GM21381 (cell line): ENCODE data around the gene PIH1D1.
"Not testable (repeated sequence)": the region's sequence is repeated elsewhere in the genome, so short reads cannot be mapped to it uniquely, and the experiment has no call there.

Source experiments
- ATAC-seq: cut with Tn5 transposase; IDR thresholded peaks from one replicate; pipeline ENCODE4 v1.9.1; 2021; ENCODE audit warnings: mild to moderate bottlenecking, moderate library complexity; ENCODE audit not compliant: unreplicated experiment

Gene PIH1D1

DNA sequence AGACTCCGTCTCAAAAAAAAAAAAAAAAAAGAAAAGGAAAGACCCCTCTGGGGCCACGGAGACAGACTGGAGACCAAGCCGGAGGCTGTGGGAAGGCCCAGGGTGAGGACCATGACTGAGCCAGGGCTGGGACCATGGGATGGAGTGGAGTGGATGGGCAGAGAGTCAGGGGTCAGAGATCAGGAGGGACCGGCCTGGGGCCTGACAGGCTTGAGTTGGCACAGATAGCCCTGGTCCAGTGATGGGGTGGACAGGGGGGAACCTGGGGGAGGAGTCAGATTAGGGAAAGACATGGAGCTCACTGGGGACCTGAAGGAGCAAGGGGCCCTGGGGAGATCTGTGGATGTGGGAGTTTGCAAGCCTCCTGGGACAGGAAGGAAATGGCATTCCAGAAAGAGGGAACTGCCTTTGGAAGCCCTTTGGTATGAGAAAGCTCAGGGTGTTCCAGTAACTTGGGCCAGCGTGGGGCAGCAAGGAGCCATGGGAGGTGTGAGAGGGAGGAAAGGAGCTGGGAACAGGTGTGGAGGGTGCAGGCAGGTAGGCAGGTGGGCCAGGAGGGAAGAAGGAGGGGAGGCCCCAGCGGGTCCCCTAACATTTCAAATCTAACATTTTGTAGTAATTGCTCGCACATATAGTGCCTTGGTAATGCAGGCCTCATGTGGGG lies 29.5 kb upstream of the PIH1D1 start:
- no peak for ATAC-seq

DNA sequence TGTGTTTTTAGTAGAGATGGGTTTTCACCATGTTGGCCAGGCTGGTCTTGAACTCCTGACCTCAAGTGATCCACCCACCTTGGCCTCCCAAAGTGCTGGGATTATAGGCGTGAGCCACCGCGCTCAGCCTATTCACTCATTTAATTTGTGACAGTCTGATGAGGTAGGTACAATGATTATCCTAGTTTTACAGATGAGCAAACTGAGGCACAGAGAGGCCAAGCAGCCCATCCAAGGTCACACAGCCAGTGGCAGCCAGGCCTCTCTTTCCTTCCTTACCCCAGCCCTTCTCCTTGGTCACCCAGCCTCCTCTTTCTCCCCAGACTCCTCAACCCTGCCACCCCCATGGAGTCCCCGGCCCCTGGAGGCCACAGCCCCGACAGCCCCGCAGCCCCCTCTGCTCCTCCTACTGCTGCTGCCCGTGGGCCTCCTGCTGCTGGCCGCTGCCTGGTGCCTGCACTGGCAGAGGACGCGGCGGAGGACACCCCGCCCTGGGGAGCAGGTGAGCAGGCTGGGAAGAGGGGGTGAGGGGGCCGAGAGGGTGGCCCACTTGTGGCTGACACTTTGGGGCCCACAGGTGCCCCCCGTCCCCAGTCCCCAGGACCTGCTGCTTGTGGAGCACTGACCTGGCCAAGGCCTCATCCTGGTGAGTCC lies 28.5 kb upstream of the PIH1D1 start:
- ATAC-seq = no peak

DNA sequence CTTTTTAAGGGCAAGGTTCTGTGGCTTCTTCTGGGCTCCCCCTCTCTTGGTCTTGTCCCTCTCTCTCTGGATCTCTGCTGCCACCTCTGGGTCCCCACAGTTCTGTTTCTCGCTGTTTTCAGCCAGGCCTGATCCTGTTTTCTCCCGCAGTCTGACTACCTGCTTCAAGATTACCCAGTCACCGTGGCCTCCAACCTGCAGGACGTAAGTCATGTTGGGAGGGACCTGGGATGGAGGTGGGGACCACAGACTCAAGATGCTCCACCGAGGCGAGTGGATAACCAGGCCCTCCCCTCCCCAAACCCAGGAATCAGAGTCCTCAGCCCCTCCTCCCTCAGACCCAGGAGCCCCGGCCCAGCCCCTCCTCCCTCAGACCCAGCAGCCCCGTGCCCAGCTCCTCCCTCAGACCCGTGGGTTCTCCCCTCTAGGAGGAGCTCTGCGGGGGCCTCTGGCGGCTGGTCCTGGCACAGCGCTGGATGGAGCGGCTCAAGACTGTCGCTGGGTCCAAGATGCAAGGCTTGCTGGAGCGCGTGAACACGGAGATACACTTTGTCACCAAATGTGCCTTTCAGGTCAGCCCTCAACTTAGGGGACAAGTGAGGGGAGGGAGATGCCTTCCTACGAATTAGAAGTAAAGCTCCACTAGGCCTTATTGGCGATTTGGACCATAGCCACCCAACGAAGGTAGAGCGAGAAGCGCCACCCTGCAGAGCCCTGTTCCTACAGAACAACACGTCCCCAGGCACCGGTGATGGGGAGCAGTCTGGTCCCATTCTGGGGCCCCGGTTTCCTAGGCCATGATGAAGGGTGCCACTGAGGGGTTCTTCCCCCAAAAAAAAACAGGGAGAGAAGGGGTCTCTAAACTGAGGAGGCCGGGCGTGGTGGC lies 24.6 kb upstream of the PIH1D1 start:
- ATAC-seq = no peak

DNA sequence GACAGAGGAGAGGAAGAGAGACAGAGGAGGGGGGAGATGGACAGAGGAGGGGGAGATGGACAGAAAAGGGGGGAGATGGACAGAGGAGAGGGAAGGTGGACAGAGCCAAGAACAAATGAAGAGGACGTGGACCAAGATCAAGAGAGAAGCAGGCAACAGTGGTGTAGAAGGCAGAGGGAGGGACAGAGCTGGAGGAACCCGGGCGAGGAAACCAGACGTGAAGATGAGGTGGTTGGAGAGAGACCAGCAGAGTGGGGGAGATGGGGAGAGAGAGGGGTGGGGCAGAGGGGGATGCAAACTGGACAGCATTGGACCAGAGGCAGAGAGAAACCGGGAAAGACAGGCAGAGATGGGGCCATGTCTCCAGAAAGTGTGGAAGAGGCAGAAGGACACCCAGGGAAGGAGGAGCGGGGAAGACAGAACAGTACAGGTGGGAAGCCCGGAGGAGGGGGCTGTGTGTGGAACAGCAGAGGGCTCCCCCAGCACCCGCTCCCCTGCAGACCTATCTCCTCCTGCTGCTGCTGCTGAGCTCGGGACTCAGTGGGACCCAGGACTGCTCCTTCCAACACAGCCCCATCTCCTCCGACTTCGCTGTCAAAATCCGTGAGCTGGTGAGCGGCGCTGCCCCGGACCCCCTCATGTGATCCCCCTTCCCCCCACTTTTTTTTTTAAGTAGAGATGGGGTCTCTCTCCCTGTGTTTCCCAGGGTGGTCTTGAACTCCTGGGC lies 23.7 kb upstream of the PIH1D1 start:
- no peak for ATAC-seq

DNA sequence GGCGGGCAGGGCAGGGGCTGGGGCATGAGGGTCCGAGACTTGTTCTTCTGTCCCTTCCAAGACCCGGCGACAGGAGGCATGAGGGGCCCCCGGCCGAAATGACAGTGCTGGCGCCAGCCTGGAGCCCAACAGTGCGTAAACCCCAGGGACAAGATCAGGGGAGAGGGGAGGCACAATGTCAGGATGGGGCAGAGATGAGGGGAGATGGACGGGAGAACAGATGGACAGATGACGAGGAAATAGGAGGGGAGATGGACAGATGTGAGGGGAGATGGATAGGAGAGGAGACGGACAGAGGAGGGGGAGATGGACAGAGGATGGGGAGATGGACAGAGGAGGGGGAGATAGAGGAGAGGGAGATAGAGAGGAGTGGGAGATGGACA lies 22.9 kb upstream of the PIH1D1 start:
- ATAC-seq = no peak

DNA sequence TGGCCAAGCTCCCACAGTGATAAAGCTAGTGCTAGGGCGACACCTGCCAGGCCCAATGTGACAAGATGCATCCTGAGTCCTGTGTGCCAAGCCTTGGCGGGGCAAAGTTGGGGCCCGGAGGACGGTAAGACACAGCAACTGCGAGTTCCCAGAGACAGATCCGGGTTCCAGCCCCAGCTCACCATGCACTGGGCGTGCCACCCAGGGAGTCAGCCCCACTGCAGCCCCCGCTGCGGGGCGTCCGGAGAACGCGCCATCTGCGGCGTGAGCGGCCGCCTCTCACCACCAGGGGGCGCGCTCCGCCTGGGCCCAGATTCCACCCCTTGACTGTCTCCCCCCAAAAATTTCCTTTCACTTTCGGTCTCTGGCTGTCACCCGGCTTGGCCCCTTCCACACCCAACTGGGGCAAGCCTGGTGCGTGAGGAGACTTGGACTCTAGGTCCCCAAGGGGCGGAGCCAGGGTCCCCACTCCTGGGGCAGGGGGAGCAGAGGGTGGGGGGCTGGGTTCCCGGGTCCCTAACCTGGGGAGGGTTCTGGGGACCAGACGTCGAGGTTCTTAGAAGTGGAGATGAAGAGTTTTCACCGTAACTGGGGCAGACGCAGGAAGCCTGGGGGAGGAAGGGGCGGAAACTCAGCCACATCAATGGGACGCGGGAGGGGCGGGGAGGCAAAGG lies 22.4 kb upstream of the PIH1D1 start, which contains the start of gene FLT3LG:
Gene FLT3LG (plus strand): TSS at position 348 of the 674 bp plus-strand sequence. CDS start 425 bp downstream, outside the sequence.
- peak; percentile 61 for ATAC-seq

DNA sequence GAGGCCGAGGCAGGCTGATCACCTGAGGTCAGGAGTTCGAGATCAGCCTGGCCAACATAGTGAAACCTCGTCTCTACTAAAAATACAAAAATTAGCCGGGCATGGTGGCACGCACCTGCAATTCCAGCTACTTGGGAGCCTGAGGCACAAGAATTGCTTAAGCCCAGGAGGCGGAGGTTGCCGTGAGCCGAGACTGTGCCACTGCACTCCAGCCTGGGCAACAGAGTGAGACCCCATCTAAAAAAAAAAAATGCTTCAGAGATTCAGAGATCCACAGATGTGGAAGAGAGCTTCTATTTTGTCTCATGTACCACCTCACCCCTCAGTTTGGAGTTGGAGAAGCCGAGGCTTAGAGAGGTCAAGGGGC lies 21.9 kb upstream of the PIH1D1 start:
- ATAC-seq = not testable (repeated sequence)

DNA sequence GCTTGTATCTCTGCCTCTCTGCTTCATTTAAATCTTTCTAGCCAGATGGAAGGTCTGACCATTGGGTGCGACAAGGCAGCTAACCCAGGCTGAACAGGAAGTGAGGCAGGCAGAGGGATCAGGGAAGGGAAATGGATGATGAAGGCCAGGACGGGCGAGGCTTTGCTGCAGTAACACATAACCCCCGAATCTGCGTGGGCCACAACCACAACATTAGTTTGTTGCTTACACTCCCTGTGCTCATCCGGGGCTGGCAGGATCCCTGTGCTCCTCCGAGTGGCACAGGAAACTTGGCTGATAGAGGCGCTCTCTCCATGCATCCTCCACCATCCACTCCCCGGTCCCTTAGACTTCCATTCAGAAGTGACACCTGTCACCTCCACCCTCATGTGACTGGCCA lies 21.3 kb upstream of the PIH1D1 start:
- ATAC-seq = no peak

DNA sequence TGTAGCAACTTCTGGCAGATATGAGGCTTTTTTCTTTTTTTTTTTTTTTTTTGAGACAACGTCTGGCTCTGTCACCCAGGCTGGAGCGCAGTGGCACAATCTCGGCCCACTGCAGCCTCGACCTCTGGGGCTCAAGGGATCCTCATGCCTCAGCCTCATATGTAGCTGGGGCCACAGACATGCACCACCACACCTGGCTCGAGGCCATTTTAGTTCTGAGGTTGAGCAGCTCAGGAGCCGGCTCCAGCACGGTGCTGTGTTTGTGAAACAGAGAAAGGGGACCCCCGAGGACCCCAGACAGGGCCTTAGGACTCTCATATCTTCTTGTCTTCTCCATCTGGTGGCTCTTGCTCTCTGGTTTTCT lies 19.0 kb upstream of the PIH1D1 start:
- no peak for ATAC-seq

DNA sequence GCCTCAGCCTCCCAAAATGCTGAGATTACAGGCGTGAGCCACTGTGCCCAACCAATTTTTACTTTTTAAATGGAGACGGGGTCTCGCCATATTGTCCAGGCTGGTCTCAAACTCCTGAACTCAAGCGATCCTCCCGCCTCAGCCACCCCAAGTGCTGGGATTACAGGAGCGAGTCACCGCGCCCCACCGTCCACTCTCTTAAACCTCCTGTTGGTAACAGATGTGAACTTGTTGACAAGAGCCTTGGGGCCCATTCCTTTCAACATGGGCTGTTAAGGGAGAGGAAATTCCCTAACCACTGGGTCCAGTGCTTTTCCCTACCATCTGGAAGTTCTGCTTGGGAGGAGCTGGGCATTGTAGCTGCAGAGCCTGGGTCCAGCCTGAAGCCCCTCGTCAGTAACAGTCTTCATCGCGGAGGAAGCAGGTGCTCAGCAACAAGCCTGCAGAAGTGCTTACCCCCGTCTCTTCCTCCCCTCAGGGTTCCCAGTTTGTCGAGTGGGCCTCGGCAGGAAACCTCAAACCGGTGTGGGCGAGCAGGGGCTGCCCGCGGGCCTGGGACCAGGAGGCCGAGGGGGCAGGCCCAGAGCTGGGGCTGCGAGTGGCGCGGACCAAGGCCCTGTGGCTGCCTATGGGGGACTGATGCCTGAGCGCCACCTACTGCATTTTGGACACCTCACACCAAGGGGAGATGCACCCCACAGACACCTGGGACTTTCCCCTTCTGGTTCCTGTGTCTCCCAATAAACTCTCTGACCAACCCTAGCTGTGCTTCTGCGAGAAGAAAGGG lies 18.4 kb upstream of the PIH1D1 start:
- peak; percentile 45 for ATAC-seq

DNA sequence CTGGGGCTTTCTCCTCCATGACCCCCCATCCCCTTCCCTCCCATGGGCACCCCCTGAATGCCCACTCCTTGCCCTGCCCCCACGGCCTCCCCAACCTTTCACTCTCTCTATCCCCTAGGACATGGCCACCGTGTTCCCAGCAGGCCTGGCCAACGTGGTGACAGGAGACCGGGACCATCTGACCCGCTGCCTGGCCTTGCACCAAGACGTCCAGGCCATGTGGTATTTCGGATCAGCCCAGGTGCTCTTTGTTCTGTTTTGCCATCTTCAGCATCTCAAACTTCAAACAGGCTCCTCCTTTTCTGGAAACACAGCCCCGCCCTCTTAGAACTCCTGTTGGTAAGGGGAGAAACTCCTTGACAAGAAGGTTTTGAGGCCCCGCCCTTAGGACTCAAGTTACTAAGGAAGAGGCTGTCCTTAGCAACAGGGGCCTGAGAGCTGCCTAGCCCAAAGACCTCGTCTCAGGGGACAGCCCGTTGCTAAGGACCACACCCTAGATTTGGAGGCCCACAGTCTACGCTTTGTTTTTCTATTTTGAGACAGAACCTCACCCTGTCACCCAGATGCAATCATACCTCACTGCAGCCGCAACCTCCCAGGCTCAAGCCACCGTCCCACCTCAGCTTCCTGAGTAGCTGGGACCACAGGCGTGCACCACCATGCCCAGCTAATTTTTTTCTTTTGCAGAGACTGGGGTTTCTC lies 17.3 kb upstream of the PIH1D1 start:
- peak; percentile 57 for ATAC-seq

DNA sequence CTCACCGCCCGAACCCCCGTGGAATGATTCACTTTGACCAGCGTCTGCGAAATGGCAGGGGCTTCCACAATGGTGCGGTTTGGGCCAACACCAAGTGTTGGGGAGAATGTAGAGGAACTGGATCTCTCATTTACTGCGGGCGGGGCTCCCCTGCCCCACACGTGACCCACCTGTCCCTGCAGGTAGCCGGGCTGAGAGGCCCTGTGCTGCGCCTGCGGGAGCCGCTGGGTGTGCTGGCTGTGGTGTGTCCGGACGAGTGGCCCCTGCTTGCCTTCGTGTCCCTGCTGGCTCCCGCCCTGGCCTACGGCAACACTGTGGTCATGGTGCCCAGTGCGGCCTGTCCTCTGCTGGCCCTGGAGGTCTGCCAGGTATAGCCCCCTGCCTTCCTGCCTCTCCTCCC lies 16.6 kb upstream of the PIH1D1 start:
- no peak for ATAC-seq

DNA sequence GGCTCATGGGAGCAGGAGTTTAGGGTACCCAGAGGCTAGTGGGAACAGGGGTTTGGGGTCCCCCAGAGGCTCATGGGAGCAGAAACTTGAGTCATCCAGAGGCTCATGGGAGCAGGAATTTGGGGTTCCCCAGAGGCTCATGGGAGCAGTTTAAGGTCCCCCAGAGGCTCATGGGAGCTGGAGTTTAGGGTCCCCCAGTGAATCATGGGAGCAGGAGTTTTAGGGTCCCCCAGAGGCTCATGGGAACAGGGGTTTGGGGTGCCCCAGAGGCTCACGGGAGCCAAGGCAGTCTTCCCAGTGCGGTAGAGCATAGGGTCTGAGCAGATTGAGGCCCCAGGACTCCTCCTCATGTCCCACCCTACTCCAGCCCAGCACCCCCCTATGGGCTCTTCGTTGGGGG lies 13.8 kb upstream of the PIH1D1 start:
- no peak for ATAC-seq

DNA sequence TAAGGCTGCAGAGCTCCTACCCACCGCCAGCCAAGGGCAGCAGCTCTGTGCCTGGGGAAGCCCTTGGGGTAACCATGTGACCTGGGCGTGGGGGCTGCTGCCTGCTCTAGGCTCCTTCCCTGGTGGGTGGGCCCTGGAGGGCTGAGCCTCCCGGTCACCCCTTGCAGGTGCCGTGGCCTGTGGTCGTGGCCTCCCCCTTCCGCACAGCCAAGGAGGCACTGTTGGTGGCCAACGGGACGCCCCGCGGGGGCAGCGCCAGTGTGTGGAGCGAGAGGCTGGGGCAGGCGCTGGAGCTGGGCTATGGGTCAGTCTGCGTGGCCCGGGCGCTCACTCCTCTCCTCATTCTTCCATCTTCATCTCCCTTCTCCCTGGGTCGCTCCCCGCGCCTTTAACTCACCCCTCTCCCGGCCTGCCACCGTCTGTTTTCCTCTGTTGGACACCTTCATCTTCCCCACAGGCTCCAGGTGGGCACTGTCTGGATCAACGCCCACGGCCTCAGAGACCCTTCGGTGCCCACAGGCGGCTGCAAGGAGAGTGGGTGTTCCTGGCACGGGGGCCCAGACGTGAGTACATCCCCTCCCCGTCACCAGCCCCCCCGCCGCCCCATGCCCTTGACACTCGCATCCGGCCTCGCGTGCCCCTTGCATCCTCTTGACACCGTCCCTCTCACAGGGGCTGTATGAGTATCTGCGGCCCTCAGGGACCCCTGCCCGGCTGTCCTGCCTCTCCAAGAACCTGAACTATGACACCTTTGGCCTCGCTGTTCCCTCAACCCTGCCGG lies 12.5 kb upstream of the PIH1D1 start:
- no peak for ATAC-seq

DNA sequence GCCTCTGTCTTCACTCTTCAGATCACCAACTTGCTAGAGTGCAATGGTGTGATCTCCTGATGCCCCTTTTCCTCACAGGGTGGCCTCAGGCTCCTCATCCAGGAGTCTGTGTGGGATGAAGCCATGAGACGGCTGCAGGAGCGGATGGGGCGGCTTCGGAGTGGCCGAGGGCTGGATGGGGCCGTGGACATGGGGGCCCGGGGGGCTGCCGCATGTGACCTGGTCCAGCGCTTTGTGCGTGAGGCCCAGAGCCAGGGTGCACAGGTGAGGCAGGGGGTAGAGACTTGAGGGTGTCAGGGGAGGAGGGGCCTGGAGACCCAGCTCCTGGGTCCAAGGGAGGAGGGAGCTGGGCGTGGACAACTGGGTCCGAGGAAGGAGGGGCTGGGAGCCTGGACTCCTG lies 10.9 kb upstream of the PIH1D1 start:
- ATAC-seq = no peak

DNA sequence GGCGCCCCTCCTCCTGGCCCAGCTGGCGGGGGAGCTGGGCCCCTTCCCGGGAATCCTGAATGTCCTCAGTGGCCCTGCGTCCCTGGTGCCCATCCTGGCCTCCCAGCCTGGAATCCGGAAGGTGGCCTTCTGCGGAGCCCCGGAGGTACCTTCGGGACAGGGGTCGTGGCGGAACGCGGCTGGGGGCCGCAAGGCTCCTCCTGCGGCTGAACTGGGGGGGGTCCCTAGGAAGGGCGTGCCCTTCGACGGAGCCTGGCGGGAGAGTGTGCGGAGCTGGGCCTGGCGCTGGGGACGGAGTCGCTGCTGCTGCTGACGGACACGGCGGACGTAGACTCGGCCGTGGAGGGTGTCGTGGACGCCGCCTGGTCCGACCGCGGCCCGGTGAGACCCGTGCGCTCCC lies 10.0 kb upstream of the PIH1D1 start:
- no peak for ATAC-seq

DNA sequence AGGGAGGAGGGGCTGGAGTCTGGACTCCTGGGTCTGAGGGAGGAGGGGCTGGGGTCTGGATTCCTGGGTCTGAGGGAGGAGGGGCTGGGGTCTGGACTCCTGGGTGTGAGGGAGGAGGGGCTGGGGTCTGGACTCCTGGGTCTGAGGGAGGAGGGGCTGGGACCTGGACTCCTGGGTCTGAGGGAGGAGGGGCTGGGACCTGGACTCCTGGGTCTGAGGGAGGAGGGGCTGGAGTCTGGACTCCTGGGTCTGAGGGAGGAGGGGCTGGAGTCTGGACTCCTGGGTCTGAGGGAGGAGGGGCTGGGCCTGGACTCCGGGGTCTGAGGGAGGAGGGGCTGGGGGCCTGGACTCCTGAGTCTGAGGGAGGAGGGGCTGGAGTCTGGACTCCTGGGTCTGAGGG lies 9.5 kb upstream of the PIH1D1 start:
- not testable (repeated sequence) for ATAC-seq

DNA sequence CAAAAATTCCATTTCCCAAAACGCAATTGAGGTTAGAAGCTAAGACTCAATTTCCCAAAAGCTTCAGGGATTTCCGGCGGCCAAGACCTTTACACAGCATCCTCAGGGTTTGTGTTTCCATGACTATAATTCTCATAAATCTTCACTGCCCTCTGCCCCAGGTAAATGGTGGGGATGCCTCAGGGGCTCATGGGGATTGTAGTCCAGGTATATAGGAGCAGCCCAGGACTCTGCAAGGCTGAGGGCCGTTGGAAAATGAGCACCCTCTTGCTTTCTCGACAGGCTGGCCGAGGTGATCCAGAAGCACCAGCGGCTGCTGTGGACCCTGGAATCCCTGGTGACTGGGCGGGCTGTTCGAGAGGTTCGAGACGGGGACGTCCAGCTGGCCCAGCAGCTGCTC lies 7.8 kb upstream of the PIH1D1 start:
- no peak for ATAC-seq

DNA sequence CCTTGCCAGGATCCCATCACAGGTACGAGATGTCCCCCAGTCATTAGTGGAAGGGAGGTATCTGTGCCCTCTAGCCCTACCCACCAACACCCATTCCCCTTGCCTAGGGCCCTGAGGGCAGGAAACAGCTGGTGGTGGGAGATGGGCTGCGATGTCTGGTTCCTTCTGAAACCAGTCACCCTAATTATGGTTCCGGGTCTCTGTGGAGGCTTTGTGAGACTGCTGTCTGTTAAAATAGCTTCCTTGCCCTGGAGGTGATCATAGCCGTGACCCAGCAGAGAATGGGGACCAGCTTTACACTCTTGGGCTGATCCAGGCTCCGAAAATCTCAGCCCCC lies 6.9 kb upstream of the PIH1D1 start:
- ATAC-seq = no peak
